ENCODE data around the gene FEV.

FEV gene

GRCh38 chr2:219020604-219021365 lies 35.8 kb upstream of the FEV start:
- no peaks in the 10 kb centered on the region for H3F3A ChIP-seq (ENCODE audit: insufficient read depth)
- H3K27ac ChIP-seq (ENCODE audit: low read depth, low read length): no peak overlapping the region
- H3K4me2 ChIP-seq (ENCODE audit: low read depth, low read length, poor library complexity, severe bottlenecking): no peak overlapping the region
- H3K9me2 ChIP-seq (replicated peaks; ENCODE audit: insufficient read depth, low read length): no peaks in the 10 kb centered on the region
- no peak overlapping the region for H2AFZ ChIP-seq (ENCODE audit: low read depth, low read length, severe bottlenecking)
- no peak for TF ChIP-seq CTCF (IDR thresholded peaks at IDR 0.05; ENCODE audit: insufficient read depth, low read length, poor library complexity, severe bottlenecking)
- no peak for TF ChIP-seq EZH2phosphoT487 (conservative IDR thresholded peaks at IDR 0.05; ENCODE audit: low read length)
- H3K36me3 ChIP-seq (ENCODE audit: low read length): no peaks in the 10 kb centered on the region
- H3K9ac ChIP-seq (ENCODE audit: low read length): no peak overlapping the region
- no peaks in the 10 kb centered on the region for H3K27me3 ChIP-seq (ENCODE audit: low read length)
- no peak overlapping the region for H3K4me3 ChIP-seq (ENCODE audit: insufficient read depth, low read length, poor library complexity, severe bottlenecking)
- H3K79me2 ChIP-seq (ENCODE audit: insufficient read depth, low read length): no peaks in the 10 kb centered on the region
- no peaks in the 10 kb centered on the region for H3K9me3 ChIP-seq (ENCODE audit: insufficient read depth, low read length)
- H4K20me1 ChIP-seq (ENCODE audit: low read depth, low read length): no peaks in the 10 kb centered on the region

- H3K27me3 ChIP-seq (ENCODE audit: low read length): no peaks in the 10 kb centered on the region
- H3K79me2 ChIP-seq (ENCODE audit: insufficient read depth, low read length): no peaks in the 10 kb centered on the region
- H2AFZ ChIP-seq (ENCODE audit: low read depth, low read length, severe bottlenecking): no peak overlapping the region
- no peaks in the 10 kb centered on the region for H4K20me1 ChIP-seq (ENCODE audit: low read depth, low read length)
- no peaks in the 10 kb centered on the region for H3K36me3 ChIP-seq (ENCODE audit: low read length)
- TF ChIP-seq EZH2phosphoT487 (conservative IDR thresholded peaks at IDR 0.05; ENCODE audit: low read length) (no peak), CTCF (IDR thresholded peaks at IDR 0.05; ENCODE audit: insufficient read depth, low read length, poor library complexity, severe bottlenecking) (no peak)
- no peak overlapping the region for H3K27ac ChIP-seq (ENCODE audit: low read depth, low read length)
- H3F3A ChIP-seq (ENCODE audit: insufficient read depth): no peaks in the 10 kb centered on the region
- H3K9me3 ChIP-seq (ENCODE audit: insufficient read depth, low read length): no peaks in the 10 kb centered on the region
- H3K9ac ChIP-seq (ENCODE audit: low read length): no peak overlapping the region
- H3K4me3 ChIP-seq (ENCODE audit: insufficient read depth, low read length, poor library complexity, severe bottlenecking): no peak overlapping the region
- H3K4me2 ChIP-seq (ENCODE audit: low read depth, low read length, poor library complexity, severe bottlenecking): no peak overlapping the region
- H3K9me2 ChIP-seq (replicated peaks; ENCODE audit: insufficient read depth, low read length): no peaks in the 10 kb centered on the region
Measured at GRCh38 chr2:219019436-219019835, 34.5 kb upstream of the FEV start.

GRCh38 chr2:219018726-219019125 lies 33.7 kb upstream of the FEV start:
- H4K20me1 ChIP-seq (ENCODE audit: low read depth, low read length): no peaks in the 10 kb centered on the region
- no peak overlapping the region for H3K27ac ChIP-seq (ENCODE audit: low read depth, low read length)
- H3K27me3 ChIP-seq (ENCODE audit: low read length): no peaks in the 10 kb centered on the region
- TF ChIP-seq CTCF (IDR thresholded peaks at IDR 0.05; ENCODE audit: insufficient read depth, low read length, poor library complexity, severe bottlenecking) (no peak), EZH2phosphoT487 (conservative IDR thresholded peaks at IDR 0.05; ENCODE audit: low read length) (no peak)
- H3K79me2 ChIP-seq (ENCODE audit: insufficient read depth, low read length): no peaks in the 10 kb centered on the region
- no peak overlapping the region for H3K9ac ChIP-seq (ENCODE audit: low read length)
- H3K36me3 ChIP-seq (ENCODE audit: low read length): no peaks in the 10 kb centered on the region
- H3K9me2 ChIP-seq (replicated peaks; ENCODE audit: insufficient read depth, low read length): no peaks in the 10 kb centered on the region
- no peak overlapping the region for H3K4me3 ChIP-seq (ENCODE audit: insufficient read depth, low read length, poor library complexity, severe bottlenecking)
- no peaks in the 10 kb centered on the region for H3K9me3 ChIP-seq (ENCODE audit: insufficient read depth, low read length)
- no peaks in the 10 kb centered on the region for H3F3A ChIP-seq (ENCODE audit: insufficient read depth)
- H2AFZ ChIP-seq (ENCODE audit: low read depth, low read length, severe bottlenecking): no peak overlapping the region
- no peak overlapping the region for H3K4me2 ChIP-seq (ENCODE audit: low read depth, low read length, poor library complexity, severe bottlenecking)
